ENCODE data around the gene ANKRD33B. TPM values are rescaled to one million over a fixed set of nuclear protein-coding genes. Genes with fewer than 3 reads are reported as not detected.

The ANKRD33B gene
- total and polyA plus RNA-seq, 2 of the 13 experiments (the other 11 are each of a cell fraction or from before 2014, with no cell fraction given) = 0.02 TPM; not detected in 1

GRCh38 chr5:10636363-10637142 is 72.7 kb downstream of the ANKRD33B start (continued):
- TF ChIP-seq ZNF468 (CRISPR knock-in tag; IDR thresholded peaks at IDR 0.05) = no peak
- no peak for TF ChIP-seq MLX (CRISPR knock-in tag; IDR thresholded peaks at IDR 0.05)
- no peak for TF ChIP-seq ZNF276 (CRISPR knock-in tag; IDR thresholded peaks at IDR 0.05; ENCODE audit: low read depth)

- DNase-seq (ENCODE audit: low spot score) (no peak), ATAC-seq (no peak), FAIRE-seq (no peak)
- ChIA-PET CTCF (ENCODE audit: low intra/inter-chr PET ratio, low total read pairs) (no interaction called here), POLR2A (no interaction called here)
- Histone ChIP-seq H3K36me3 (replicated peaks in 1 of 2; ENCODE audit: control insufficient read depth in 1 of 2, insufficient read depth in 2 of 2, low read length in 2 of 2) (no peaks in the 10 kb centered on the region), H3K27me3 (ENCODE audit: control insufficient read depth in 1 of 2, insufficient read depth in 2 of 2, low read length in 2 of 2) (peaks cover 3 to 17% of the 10 kb centered on the region in 2 experiments; a peak in 3 of 5 replicates), H3K9ac (ENCODE audit: insufficient read depth, low read depth, low read length) (no peak overlapping the region), H3K79me2 (ENCODE audit: insufficient read depth, low read length) (no peaks in the 10 kb centered on the region), H3K27ac (ENCODE audit: extremely low read length, insufficient read depth, low read length) (no peak overlapping the region), H3K9me3 (ENCODE audit: low read length) (no peaks in the 10 kb centered on the region), H3K4me3 (replicated peaks in 1 of 3; ENCODE audit: insufficient read depth in 1 of 3, low read depth in 2 of 3, low read length in 3 of 3) (no peak overlapping the region), H4K20me1 (ENCODE audit: insufficient read depth, low read length) (0 out of 2 replicates have a peak, but pooled peaks cover 2% of the 10 kb centered on the region), H2AFZ (ENCODE audit: low read length) (no peak overlapping the region), H3K4me1 (ENCODE audit: insufficient read depth, low read length) (no peaks in the 10 kb centered on the region), H3K4me2 (ENCODE audit: low read depth, low read length) (no peak overlapping the region)
- intact Hi-C loops (cut with micrococcal nuclease; ENCODE audit: unreplicated experiment) = no loop called here
- no TSS peak for BruUV-seq (replicated peaks)
- in situ Hi-C loops (cut with HindIII; ENCODE audit: extremely low pct_ligation_motif_present, low pct_unique_long_range_greater_than_20kb) = no loop called here
- WGBS (ENCODE audit: low lambda C conversion rate) = 68% methylated on average over 10 of the region's 10 CpGs
- TF ChIP-seq RBAK (CRISPR knock-in tag; IDR thresholded peaks at IDR 0.05) = no peak
- TF ChIP-seq ZNF296 (CRISPR knock-in tag; conservative IDR thresholded peaks at IDR 0.05) = no peak
- no peak for TF ChIP-seq ZNF768 (CRISPR knock-in tag; IDR thresholded peaks at IDR 0.05)
- TF ChIP-seq POGK (CRISPR knock-in tag; conservative IDR thresholded peaks at IDR 0.05) = no peak
- no peak for TF ChIP-seq E2F5 (CRISPR knock-in tag; conservative IDR thresholded peaks at IDR 0.05)
- TF ChIP-seq ZNF749 (CRISPR knock-in tag; IDR thresholded peaks at IDR 0.05; ENCODE audit: borderline replicate concordance) = no peak
- TF ChIP-seq GATAD1 (CRISPR knock-in tag; IDR thresholded peaks at IDR 0.05) = no peak
- no peak for TF ChIP-seq CERS6 (CRISPR knock-in tag; IDR thresholded peaks at IDR 0.05)
- TF ChIP-seq FOXA1 (IDR thresholded peaks at IDR 0.05) = no peak
- no peak for TF ChIP-seq FOXA1 (CRISPR knock-in tag; IDR thresholded peaks at IDR 0.05)
Observed at GRCh38 chr5:10637944-10638343, 74.1 kb downstream of the ANKRD33B start.
